Muscle of arm (tissue), 12 donors: Measurements from ENCODE around the gene B4GALT1. TPM values are rescaled to one million over a fixed set of nuclear protein-coding genes. Genes with fewer than 3 reads are reported as not detected.
"Not testable (repeated sequence)": the region's sequence is repeated elsewhere in the genome, so short reads cannot be mapped to it uniquely, and the experiment has no call there.

ENCODE experiments used
- DNase-seq: peaks from one replicate; pipeline ENCODE4 v3.0.0-alpha.2; 2013
- polyA plus RNA-seq, 12 donors: library from polyadenylated mRNA; unstranded; fragments of 120-200 nt; gene quantifications; one replicate each; pipeline ENCODE4 v1.2.1, GENCODE V29; 2013; ENCODE audit not compliant: insufficient read length in 12 of 12

Gene B4GALT1
- polyA plus RNA-seq, 12 donors: 34.6 to 569 (median 45.1) TPM

GRCh38 chr9:33164138-33164809 is 2.9 kb downstream of the B4GALT1 start:
- no peak for DNase-seq

DNA sequence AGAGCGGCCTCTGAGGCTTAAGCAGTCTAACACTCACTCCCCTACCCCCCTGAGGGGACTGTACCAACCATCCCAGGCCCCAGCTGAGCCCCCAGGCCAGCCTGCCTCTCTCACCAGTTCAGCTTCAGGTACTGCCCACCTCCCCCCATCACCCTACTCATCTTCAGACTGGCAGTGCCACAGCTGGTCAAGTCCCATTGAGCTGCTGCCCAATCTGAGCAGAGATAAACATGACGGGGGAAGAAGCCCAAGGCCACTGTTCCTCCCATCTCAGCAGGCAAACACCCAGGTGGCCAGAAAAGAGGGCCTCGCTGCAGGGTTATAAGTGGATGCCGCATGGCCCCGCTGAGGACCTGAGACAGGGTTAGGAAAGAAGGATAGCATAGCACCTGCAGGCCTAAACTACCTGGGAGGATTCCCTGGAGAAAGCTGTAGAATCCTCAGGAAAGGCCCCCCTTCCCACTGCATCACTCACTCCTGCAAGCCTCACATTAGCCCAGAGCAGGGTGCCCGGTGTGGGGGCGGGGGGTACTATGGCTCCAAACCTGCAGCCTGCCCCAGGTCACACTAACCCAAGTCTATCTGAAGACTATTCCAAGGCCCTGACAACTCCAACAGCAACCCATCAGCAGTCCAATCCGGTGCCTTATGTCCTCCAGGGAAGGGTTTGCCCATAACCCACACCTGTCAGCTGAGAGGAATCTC is 3.6 kb downstream of the B4GALT1 start:
- no peak for DNase-seq

DNA sequence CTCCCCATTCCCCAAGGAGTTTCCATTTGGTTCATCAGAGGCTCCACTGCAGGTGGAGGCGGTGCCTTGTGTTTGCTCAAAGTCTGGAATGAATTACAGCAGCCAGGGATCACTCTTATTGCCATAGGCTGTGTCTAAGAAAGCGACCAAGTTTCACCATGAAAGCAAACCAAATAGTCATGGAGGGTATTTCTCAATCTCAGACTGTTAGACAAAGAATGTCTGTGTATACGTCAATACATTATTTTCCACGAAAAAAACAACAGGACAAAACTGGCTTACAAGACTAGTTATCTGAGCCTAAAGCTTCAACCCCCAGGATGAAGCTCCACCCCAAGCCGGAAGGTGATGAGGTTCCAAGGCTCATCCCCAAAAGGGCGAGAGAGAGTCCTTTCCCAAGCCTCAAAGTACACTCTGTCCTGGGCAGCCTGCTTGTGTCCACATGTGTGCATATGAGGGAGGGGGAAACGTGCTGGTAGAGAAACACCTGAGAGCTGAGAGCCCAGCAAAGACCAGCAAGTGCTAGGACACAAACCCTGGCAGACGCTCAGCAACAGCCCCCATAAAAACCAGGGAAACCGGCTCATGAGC is 4.3 kb downstream of the B4GALT1 start:
- DNase-seq: no peak

DNA sequence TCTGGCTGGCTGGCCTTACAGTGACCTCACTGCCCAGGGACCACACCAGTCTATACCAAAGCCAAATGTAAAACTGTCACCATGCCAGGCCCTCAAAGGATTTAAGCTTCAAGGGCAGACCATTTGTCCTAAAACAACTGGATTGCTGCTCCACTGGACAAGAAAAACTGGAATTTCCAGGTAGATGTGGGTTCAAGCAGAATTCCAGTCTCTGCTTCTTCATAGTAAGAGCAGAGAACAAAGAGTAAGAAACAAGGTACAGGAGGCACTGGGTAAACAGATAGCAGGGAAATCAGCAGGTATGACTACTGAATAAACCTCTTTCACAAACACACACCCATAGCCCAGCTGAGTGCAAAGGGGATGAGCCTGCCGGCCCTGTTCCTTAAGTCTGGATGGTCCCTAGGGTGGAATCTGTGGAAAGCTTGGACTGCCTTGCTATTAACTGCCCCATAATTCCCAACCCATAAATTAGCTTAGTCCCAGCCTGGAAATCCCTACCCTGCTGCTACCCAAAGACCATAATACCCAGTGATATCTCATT is 5.5 kb downstream of the B4GALT1 start:
- no peak for DNase-seq

DNA sequence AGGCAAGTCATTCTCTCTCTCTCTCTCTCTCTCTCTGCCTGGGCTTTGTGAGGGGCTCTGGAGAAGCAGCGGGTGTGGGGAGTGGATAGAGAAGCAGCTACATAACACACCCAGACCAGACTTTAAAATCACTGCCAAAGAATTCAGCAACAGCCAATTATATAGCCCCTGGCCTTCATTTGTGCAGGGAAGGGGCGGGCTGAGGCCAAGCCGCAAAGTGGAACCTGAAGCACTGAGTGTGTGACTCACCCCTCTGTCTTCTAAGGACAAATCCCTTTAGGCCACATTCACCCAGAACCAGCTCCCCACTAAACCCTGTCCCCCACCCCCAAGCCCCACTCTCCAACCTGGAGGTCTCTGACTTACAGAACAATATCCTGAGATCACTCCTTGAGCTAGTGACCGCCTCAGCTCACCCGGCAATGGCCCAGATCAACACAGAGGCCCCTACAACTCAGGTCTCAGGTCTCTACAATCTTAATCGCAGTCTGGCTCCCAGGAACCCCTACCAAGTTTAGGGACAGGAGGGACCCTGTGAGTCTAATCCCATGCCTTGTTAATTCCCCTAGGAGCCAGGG is 6.0 kb downstream of the B4GALT1 start:
- no peak for DNase-seq

DNA sequence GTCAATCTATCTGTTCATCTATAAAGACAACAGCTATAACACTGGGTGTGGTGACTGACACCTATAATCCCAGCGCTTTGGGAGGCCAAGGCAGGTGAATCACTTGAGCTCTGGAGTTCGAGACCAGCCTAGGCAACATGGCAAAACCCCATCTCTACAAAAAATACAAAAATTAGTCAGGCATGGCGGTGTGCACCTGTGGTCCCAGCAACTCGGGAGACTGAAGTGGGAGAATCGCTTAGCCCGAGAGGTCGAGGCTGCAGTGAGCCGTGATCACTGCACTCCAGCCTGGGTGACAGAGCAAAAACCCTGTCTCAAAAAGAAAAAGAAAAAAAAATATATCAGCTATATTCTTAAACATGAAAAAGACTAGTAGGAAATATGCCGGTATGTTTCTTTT is 6.7 kb downstream of the B4GALT1 start:
- not testable (repeated sequence) for DNase-seq

GRCh38 chr9:33159777-33160127 is 7.4 kb downstream of the B4GALT1 start:
- no peak for DNase-seq

GRCh38 chr9:33158843-33159776 is 8.0 kb downstream of the B4GALT1 start:
- no peak for DNase-seq

- no peak for DNase-seq
Measured at GRCh38 chr9:33157960-33158842, 8.9 kb downstream of the B4GALT1 start.

GRCh38 chr9:33155393-33155792 is 11.7 kb downstream of the B4GALT1 start:
- DNase-seq: no peak

- DNase-seq: no peak
Measured at GRCh38 chr9:33154371-33154770, 12.8 kb downstream of the B4GALT1 start.

DNA sequence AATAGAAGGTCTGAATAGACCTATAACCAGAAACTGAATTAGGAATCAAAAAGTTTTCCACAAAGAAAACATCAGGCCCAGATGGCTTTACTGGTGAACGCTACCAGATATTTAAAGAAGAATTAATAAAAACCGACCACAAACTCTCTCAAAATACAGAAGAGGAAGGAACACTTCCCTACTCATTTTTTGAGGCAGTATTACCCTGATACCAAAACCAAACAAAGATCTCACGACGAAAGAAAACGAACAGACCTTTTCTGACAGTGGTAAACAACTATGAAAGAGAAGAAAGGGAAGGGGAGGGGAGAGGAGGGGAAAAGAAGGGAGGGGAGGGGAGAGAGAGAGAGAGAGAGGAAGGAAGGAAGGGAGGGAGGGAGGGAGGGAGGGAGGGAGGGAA is 13.5 kb downstream of the B4GALT1 start:
- DNase-seq: no peak

DNA sequence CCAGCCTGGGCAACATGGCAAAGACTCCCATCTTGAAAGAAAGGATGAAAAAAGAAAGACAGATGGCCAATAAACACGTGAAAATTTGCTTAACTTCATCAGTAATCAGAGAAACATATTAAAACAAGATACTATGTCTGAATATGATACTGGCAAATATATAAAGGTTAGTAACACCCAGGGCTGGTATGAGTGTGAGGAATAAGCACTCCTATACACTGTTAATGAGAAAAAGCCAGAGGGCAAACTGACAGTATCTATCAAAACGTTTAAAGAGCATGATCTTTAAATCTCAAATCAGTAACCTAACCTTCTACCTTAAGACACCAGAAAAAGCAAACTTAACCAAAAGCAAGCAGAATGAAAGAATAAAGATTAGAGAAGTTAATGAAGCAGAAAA is 14.1 kb downstream of the B4GALT1 start:
- DNase-seq: no peak

DNA sequence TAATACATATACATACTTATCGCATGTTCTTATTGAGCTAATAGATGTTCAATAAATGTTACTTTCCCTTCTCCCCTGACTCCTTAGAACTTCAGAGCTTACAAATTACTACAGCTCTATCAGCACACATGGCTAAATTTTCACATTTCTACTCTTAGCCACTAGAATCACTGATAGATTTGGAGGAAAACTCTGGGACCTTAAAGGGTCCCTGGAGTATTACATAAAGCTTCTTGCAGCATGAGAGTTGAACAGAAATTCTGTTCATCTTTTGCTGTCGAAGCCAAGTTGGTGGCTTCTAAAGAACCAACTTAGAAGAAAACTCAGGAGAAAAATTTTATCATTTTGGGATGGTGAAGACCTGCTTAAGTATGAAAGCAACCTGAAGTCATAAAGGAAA is 15.5 kb downstream of the B4GALT1 start:
- DNase-seq: no peak

DNA sequence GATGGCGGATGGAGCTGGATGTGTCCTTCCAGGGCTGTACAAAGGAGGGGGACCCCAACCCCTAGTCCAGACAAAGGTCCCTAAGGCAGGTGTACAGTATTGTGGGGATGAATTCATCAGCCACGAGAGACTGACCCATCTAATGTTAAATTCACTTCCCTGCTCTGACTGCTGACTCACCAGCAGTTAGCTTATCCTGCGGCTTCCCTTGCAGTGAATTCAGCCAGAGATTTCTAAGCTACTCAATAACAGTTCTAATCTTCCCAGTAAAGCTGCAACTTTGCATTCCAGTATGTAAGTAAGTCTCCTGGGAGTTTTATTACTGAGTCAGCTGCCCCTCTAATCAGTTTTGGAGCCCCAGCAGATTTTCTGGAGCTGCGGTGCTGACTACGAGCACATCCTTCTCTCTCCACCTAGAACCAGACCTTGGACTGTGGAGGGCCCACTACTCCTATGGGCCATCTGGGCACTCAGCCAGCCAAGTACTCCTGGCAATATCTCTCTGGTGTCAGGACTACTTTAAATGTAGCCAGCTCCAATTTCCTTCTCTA is 16.1 kb downstream of the B4GALT1 start:
- DNase-seq: no peak

DNA sequence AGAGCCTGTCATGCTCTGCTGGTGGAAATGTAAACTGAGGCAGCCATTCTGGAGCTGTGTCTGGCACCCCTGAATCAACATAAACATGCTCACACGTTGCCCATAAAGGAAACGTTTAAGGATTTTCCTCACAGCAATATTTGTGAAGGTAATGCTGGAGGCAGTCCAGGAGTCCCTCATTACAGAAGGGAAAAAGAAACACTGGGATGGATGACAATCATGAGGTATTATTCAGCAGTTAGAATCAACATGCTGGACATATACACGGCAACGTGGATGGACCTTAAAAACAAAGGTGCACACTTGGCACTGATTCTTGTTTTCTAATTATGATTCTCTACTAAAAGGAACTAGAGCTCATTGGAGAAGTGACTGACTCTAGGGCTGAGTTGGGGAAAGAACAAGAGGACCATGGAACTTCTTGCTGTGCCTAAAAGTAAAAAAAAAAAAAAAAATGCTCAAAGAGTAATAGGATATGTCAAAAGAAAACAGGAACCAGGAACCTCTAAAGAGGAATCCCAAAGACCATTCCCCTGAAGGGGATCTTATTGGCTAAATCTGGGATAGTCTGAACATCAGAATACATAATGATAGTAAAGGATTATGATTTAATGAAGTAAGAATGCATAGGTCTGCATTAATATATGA is 18.6 kb downstream of the B4GALT1 start:
- DNase-seq: no peak

DNA sequence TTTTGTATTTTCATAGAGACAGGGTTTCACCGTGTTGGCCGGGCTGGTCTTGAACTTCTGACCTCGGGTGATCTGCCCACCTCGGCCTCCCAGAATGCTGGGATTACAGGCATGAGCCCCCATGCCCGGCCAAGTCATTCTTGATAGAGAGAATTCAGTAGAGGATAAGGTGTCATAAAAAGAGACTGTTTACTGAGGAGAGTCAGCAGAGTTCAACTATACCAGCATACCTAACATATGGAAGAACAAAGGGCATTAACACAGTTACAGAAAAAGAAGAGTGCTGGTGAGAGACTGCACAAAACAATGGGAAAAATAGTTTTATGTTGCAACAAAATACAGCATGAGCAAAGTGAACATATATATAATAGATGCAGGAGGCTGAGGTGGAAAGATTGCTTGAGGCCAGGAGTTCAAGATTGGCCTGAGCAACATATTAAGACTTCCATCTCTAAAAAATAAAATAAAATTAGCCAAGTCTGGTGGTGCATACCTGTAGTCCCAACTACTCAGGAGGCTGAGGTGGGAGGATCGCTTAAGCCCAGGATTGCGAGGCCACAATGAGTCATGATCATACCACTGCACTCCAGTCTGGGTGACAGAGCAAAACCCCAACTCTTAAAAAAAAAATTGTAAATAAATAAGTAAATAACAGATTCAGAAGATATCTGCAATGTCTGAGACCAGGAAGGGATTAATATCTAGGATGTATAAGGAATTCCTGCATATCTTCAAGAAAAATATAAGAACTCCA is 19.5 kb downstream of the B4GALT1 start:
- DNase-seq: no peak

DNA sequence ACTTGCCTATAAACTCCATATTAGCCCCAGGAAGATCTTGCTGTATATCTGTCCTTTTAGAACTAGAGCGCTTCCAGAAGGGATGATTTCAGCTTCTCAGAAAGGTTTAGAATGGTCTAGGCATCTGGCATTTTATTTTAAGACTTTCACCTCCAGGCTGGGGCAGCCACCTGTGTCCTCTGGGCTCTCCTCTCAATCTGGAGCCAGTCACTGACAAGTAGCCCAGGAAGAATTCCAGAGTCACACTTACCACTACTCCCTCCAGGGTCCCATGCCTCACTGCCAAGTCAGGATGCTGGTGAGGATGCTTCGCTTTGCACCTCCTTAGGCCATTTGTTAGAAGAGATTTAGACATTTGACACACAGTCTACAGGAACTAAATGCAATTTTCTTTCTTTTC is 20.8 kb downstream of the B4GALT1 start:
- no peak for DNase-seq

- DNase-seq: no peak
Measured at GRCh38 chr9:33144551-33144950, 22.6 kb downstream of the B4GALT1 start.
